Right lobe of liver (tissue), 4 donors: ENCODE results near the gene GTF2A1L.

Source experiments
- POLR2A ChIP-seq: fragments of 450-650 bp; IDR thresholded peaks from one replicate; pipeline ENCODE4 v1.6.1; 2017; ENCODE audit warnings: antibody characterized with exemption, mild to moderate bottlenecking
- TF ChIP-seq, protein P1 (sequence below), 4 donors: fragments of 200-600 bp in 3 of 4; fragments of 450-650 bp in 1 of 4; IDR thresholded peaks; one replicate each; pipeline versions ENCODE4 v1.5.1 to v1.8.0; 2016 to 2022; ENCODE audit warnings: antibody characterized with exemption in 4 of 4, mild to moderate bottlenecking in 2 of 4
- donor health status: DM: no; HTN: no; CAD: no.
- donor health status: DM: no; HTN: no; CAD: no.
- donor health status: DM: no; HTN: yes; CAD: no.

DNA sequence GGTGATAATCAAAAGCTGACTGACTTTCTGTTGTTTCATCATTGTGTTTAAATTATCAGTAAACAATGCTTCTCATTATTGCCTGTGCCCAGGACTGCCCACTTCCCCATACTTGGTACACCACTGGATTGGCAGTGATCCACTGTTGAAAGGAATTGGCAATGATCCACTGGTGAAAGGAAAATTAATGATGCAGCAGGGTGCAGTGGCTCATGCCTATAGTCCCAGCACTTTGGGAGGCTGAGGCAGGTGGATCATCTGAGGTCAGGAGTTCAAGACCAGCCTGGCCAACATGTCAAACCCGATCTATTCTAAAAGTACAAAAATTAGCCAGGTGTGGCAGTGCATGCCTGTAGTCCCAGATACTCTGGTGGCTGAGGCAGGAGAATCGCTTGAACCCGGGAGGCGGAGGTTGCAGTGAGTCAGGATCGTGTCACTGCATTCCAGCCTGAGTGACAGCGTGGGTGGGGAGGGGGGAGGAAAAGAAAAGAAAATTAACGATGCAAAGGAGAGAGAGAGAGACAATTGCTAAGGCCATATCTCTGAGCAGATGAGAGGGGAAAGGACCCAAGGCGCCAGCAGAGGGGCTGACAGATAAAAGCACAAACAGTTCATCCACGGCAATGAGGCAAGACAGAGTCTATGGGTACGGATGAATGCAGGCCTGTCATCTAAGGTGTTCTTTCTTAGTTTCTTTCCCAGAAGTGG, 10.2 kb upstream of the GTF2A1L start:
- TF ChIP-seq, protein P1, sequence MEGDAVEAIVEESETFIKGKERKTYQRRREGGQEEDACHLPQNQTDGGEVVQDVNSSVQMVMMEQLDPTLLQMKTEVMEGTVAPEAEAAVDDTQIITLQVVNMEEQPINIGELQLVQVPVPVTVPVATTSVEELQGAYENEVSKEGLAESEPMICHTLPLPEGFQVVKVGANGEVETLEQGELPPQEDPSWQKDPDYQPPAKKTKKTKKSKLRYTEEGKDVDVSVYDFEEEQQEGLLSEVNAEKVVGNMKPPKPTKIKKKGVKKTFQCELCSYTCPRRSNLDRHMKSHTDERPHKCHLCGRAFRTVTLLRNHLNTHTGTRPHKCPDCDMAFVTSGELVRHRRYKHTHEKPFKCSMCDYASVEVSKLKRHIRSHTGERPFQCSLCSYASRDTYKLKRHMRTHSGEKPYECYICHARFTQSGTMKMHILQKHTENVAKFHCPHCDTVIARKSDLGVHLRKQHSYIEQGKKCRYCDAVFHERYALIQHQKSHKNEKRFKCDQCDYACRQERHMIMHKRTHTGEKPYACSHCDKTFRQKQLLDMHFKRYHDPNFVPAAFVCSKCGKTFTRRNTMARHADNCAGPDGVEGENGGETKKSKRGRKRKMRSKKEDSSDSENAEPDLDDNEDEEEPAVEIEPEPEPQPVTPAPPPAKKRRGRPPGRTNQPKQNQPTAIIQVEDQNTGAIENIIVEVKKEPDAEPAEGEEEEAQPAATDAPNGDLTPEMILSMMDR (IDR thresholded peaks at IDR 0.05), result no peak
- no peak for TF ChIP-seq POLR2A
